Memory B cell (primary cell): ENCODE measurements around the gene BMPR1B.

Experiments used
- ATAC-seq: fragments of 150-1000 bp; cut with Tn5 transposase; 2 replicates; pipeline ENCODE4 v1.10.0; 2021; ENCODE audit warnings: low read depth, mild to moderate bottlenecking, moderate library complexity
- DNase-seq, 2 donors: peaks; one replicate each; pipeline ENCODE4 v3.0.0; 2022; ENCODE audit warnings: low spot score in 2 of 2
- H3K27ac Mint-ChIP-seq: one replicate; pipeline ENCODE4 v1.8.0; 2022; ENCODE audit warnings: mild to moderate bottlenecking, moderate library complexity, mixed read lengths
- H3K27me3 Mint-ChIP-seq: one replicate; pipeline ENCODE4 v1.8.0; 2022; ENCODE audit warnings: mixed read lengths
- H3K36me3 Mint-ChIP-seq: one replicate; pipeline ENCODE4 v1.8.0; 2022; ENCODE audit warnings: mild to moderate bottlenecking, mixed read lengths
- H3K4me1 Mint-ChIP-seq: one replicate; pipeline ENCODE4 v1.8.0; 2022; ENCODE audit warnings: mixed read lengths
- H3K4me3 Mint-ChIP-seq: one replicate; pipeline ENCODE4 v1.8.0; 2022; ENCODE audit warnings: mild to moderate bottlenecking, moderate library complexity, mixed read lengths
- H3K9me3 Mint-ChIP-seq: one replicate; pipeline ENCODE4 v1.8.0; 2022; ENCODE audit warnings: mixed read lengths

BMPR1B gene

DNA sequence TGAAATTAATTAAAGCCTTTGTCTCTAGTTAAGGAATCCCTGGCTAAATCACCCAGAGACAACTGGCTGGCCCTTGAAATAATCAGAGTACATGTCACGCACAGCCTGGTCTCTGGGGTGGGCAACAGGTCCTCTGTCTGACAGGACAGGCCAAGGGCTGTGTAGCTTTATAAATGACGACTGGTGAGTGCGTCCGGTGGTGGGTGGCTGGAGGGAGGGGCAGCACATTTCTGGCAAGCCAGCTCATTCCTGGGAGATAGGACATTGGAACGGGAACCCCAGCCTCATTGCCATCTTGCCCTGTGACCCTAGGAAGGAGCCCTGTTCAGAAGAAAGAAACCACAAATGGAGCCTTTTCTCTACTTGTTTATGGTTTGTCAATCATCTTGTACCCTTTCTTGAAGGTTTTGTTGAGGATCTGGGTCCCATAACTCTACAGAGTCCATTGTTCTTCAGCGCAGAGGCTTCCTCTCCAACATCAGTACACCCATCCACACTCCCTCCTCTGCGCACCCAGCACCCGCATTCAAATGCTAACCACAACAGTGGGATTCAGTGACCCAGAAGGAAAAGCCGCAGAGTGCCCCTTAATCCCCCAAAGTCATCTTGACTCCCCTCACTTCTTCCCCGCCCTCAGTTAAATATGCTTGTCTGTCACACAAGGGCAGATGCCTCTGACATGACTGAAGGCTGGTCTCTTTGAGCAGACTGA, 422.9 kb downstream of the BMPR1B start:
- peaks cover 2% of the 10 kb centered on the region for H3K27me3 Mint-ChIP-seq
- DNase-seq (no peak), ATAC-seq (no peak)
- H3K9me3 Mint-ChIP-seq = no peaks in the 10 kb centered on the region
- no peaks in the 10 kb centered on the region for H3K4me1 Mint-ChIP-seq
- H3K27ac Mint-ChIP-seq = no peak overlapping the region
- no peaks in the 10 kb centered on the region for H3K36me3 Mint-ChIP-seq
- H3K4me3 Mint-ChIP-seq = no peak overlapping the region

DNA sequence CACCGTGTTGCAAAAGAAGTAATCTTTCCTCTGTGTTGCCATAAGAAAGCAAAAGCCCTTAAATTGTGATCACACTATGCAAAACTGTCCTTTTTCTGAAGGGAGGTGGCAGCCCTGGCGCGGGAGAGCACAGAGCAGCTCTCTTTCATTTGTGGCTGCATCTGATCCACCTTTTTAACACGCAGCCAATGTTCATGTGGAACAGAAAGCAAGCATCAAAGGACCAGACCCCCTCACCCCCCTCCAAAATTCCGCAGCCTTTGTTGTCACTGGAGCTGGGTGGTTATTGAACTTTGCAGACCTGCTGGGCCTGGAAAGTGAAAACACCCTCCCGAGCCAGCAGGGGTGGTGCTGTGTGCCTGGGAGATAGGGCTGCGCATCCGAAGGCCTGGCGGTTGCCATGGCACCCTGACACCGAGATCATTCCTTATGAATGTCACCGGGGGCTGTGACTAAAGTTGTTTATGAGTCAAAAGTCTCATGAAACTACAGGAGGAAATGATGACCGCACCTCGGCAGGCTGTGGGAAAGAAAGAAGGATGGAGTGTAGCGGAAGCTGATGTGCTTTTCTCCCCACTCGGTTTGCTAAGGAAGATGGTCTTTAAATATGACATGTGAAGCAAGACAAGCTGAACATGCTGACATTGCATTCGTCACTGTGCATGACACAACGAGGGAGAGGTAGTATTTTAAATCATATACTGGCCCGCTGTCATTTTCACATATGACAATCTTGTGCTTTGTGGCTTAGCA, 423.7 kb downstream of the BMPR1B start:
- no peaks in the 10 kb centered on the region for H3K9me3 Mint-ChIP-seq
- H3K4me3 Mint-ChIP-seq = no peak overlapping the region
- no peaks in the 10 kb centered on the region for H3K4me1 Mint-ChIP-seq
- no peak for DNase-seq
- H3K27me3 Mint-ChIP-seq = peaks cover 2% of the 10 kb centered on the region
- no peak overlapping the region for H3K27ac Mint-ChIP-seq
- ATAC-seq = no peak
- H3K36me3 Mint-ChIP-seq = no peaks in the 10 kb centered on the region

DNA sequence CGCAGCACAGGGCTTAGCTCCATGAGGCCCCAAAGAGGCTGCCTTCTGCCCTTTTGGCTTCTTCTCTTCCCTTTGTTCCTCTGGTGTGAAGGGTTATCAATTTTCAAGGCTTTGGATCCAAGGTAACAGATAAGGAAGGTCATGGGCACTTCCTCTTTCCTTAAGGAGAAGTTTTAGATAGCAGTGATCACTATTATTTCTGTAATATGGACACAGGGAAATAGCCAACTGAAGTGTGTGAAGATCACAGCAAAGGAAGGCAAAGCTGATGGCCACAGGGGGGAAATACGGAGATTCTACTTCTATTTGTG, 424.2 kb downstream of the BMPR1B start:
- H3K27me3 Mint-ChIP-seq = peaks cover 2% of the 10 kb centered on the region
- no peaks in the 10 kb centered on the region for H3K36me3 Mint-ChIP-seq
- H3K4me3 Mint-ChIP-seq = no peak overlapping the region
- DNase-seq (no peak), ATAC-seq (no peak)
- H3K4me1 Mint-ChIP-seq = no peaks in the 10 kb centered on the region
- no peak overlapping the region for H3K27ac Mint-ChIP-seq
- no peaks in the 10 kb centered on the region for H3K9me3 Mint-ChIP-seq

DNA sequence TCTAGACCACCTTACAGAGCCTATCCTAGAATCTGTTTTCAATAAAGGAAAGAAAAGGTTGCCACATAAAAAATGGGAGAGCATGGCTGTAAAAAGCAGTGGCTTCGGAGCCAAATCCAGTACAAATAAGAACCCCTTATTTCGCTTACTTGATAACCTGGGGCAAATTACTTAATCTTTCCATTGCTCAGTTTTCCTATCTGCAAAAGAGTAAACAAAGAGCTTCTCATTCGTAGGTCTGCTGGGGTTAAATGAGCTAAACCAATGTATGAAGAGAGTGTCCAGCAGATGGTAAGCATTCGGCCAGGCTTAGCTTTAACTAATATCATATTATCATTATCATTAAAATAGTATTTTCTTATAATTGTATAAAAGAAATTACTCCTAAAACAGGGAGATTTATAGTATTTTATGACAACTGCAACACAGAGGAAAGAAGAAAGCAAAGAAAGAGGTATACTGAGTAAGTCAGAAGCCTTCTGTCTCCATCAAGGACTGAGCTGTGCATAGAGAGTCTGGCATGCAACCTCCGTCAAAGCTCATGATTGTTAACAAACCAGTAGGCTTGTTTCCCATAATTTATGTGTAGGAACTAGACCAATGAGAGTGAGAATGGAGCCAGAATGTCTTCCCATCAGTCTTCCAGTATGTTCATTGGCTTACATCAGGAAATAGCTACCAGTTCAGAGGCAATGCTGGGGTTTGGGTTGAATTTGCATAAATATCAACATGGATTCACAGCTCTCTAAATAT, 426.1 kb downstream of the BMPR1B start:
- H3K27ac Mint-ChIP-seq = no peak overlapping the region
- H3K4me1 Mint-ChIP-seq = no peaks in the 10 kb centered on the region

DNA sequence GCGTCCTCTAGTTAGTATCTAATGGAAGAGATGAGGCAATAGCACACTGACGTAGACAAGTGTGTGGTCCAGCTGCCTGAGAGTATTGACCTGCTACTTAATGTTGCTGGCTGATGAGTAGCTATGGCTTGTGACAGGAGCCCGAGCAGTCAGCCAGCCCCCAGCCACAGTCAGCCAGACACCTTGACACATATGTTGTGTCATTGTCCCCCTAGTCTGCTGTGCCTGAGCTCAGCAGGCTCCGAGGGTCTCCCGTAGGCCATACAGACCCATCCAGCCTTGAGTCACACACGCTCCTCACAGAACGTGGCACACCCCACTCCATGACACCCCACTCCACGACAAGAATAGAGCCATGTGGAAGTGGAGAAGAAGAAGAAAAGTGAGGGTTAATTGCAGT, 428.9 kb downstream of the BMPR1B start:
- no peaks in the 10 kb centered on the region for H3K36me3 Mint-ChIP-seq
- DNase-seq (no peak), ATAC-seq (no peak)
- H3K27ac Mint-ChIP-seq = no peak overlapping the region
- H3K4me3 Mint-ChIP-seq = no peak overlapping the region
- no peaks in the 10 kb centered on the region for H3K27me3 Mint-ChIP-seq
- peaks cover 2% of the 10 kb centered on the region for H3K9me3 Mint-ChIP-seq
- no peaks in the 10 kb centered on the region for H3K4me1 Mint-ChIP-seq

More for the DNA sequence above, 426.1 kb downstream of the BMPR1B start:
- no peaks in the 10 kb centered on the region for H3K9me3 Mint-ChIP-seq
- no peak for ATAC-seq
- no peak overlapping the region for H3K4me3 Mint-ChIP-seq
- no peak for DNase-seq
- no peaks in the 10 kb centered on the region for H3K27me3 Mint-ChIP-seq
- no peaks in the 10 kb centered on the region for H3K36me3 Mint-ChIP-seq

DNA sequence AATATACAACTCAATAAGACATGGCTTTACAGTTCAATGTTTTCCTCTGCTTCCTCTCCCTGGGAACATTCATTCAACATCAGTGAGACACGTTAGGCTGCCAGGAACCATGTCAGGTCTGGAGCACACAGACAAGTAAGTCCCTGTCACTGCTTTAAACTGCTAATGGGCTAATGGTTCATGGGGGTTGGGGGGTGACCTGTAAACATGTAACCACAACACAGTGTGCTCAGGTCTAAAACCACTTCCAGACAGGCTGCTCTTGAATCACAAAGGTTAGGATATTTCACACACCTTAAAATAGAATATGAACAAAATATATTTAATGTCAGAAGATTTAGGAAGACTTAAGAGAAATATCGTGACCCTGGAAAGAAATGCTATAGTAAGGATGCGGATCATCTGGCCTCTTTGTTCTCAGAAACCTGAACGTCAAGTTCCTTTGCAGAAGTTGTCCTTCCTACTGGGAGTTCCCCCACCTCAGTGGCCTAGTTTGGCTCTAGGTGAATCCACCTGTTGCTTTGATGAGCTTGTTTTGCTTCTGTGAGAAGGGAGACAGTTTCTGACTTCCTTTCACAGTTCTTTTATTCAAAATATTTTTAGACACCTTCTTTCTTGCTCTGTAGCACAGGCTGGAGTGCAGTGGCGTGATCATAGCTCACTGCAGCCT, 431.1 kb downstream of the BMPR1B start:
- H3K4me1 Mint-ChIP-seq = peaks cover 3% of the 10 kb centered on the region
- H3K36me3 Mint-ChIP-seq = peaks cover 3% of the 10 kb centered on the region
- no peak for ATAC-seq
- no peak overlapping the region for H3K27ac Mint-ChIP-seq
- no peak for DNase-seq
- H3K9me3 Mint-ChIP-seq = peaks cover 9% of the 10 kb centered on the region
- no peak overlapping the region for H3K4me3 Mint-ChIP-seq
- no peaks in the 10 kb centered on the region for H3K27me3 Mint-ChIP-seq

DNA sequence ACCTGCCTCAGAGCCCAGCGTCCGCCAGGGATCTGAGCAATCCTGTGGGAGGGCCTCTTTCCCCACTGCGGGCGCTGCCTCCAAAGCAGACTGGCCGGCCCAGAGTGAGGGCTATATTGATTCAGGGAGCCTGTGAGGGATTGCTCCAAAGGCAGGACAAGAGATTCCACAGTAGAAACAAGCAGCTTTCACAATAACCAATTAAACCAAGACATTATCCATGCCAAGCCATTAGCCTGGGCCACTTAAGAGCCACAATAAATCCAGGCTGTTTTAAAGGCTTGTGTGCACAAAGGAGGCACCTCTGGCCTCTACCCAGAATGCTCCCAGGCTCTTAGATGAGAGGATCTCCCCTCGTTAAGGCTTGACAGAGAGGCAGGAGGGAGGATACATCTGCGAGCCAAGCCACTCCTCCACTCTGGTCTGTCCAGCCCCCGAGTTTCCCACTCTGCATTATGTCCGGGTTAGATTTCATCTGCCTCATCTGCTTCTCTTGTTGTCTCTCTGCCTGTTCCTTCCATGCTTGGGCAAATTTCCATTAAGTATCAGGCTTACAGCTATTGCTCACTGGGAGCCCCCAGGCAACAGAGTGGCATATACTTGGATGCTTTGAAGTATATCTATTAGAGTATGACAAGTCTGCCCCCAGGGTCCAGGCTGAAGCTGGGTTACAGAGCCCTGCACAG, 433.1 kb downstream of the BMPR1B start:
- Mint-ChIP-seq H3K27ac (no peak overlapping the region), H3K9me3 (peaks cover 9% of the 10 kb centered on the region), H3K27me3 (no peaks in the 10 kb centered on the region), H3K36me3 (peaks cover 3% of the 10 kb centered on the region), H3K4me3 (no peak overlapping the region), H3K4me1 (peaks cover 3% of the 10 kb centered on the region)
- DNase-seq = no peak
- ATAC-seq = no peak

DNA sequence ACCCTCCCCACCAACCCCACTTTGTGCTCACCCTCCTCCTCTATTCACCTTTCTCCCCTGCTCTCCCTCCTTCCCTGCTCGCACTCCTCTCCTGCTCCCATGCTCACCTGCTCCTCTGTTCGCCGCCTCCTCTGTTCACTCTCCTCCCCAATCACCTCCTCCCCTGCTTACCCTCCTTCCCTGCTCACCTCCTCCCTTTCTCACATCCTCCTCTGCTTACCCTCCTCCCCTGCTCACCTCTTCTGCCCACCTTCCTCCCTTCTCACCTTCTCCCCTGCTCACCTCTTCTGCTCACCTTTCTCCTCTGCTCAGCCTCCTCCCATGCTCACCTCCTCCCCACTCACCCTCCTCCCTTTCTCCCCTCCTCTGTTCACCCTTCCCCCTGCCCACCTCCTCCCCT, 433.8 kb downstream of the BMPR1B start:
- peaks cover 9% of the 10 kb centered on the region for H3K9me3 Mint-ChIP-seq
- no peaks in the 10 kb centered on the region for H3K27me3 Mint-ChIP-seq
- ATAC-seq (no peak), DNase-seq (no peak)
- no peak overlapping the region for H3K27ac Mint-ChIP-seq
- peaks cover 3% of the 10 kb centered on the region for H3K36me3 Mint-ChIP-seq
- H3K4me3 Mint-ChIP-seq = no peak overlapping the region
- peaks cover 3% of the 10 kb centered on the region for H3K4me1 Mint-ChIP-seq

DNA sequence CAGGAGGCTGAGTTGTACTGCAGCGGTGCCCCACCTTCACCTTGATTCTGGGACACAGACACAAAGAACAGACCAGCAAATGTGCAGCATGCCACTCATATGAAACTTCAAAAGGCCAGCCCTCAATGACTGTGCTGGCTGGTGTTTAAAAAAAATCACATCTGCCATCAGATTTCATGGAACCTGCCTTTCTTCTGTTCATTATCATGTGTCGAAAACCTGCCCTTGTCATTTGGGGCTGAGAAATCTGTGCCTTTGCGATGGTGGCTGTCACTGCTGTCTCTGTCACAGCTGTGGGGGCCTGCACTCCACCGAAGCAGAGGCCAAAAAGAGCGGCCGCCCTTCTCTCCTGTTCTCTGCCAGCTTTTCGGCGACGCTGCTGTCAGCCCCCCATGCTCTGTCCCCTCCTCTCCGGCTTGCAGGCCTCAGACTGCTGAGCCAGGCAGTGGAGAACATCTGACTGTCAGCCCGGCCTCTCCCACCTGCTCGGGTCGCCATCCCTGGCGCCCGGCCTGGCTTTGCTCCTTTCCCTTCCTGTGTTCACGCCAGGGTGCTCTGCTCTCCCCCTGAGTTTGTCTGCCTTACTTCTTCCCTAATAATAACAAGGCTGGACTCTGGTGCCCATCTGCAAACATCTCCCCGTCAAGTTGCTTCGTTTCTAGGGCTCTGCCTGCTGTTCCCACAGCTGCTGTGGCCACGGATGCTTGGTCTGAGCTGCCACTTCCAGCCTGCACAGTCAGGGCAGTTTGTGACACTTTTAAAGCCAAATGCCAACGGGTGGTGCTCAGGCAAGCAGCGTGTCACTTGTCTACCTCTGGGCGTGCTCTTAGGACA, 435.9 kb downstream of the BMPR1B start:
- peaks cover 2% of the 10 kb centered on the region for H3K27me3 Mint-ChIP-seq
- no peak for ATAC-seq
- no peak for DNase-seq
- peaks cover 9% of the 10 kb centered on the region for H3K9me3 Mint-ChIP-seq
- H3K4me1 Mint-ChIP-seq = peaks cover 3% of the 10 kb centered on the region
- no peak overlapping the region for H3K4me3 Mint-ChIP-seq
- peaks cover 3% of the 10 kb centered on the region for H3K36me3 Mint-ChIP-seq
- no peak overlapping the region for H3K27ac Mint-ChIP-seq

DNA sequence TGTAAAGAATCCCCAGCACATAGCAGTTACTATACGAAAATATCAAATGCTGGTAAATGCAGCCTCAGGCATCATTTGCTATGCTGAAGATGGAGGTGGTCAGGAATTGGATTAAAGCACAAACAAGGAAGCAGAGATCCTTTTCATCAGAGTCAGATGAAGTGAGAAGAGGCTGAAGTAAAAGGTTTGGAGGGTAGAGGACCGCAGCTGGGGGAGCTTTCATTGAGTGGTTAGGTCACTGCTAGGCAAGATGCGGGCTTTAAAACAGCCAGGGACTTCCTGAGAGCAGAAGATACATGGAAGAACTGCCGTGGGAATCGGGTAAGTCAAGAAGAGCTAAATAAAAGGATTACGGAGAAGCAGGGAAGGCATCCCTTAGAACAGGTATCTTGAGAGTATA, 439.6 kb downstream of the BMPR1B start:
- Mint-ChIP-seq H3K4me1 (no peaks in the 10 kb centered on the region), H3K27me3 (peaks cover 2% of the 10 kb centered on the region), H3K36me3 (peaks cover 3% of the 10 kb centered on the region), H3K9me3 (peaks cover 5% of the 10 kb centered on the region), H3K4me3 (no peak overlapping the region), H3K27ac (no peak overlapping the region)
- ATAC-seq (no peak), DNase-seq (no peak)

DNA sequence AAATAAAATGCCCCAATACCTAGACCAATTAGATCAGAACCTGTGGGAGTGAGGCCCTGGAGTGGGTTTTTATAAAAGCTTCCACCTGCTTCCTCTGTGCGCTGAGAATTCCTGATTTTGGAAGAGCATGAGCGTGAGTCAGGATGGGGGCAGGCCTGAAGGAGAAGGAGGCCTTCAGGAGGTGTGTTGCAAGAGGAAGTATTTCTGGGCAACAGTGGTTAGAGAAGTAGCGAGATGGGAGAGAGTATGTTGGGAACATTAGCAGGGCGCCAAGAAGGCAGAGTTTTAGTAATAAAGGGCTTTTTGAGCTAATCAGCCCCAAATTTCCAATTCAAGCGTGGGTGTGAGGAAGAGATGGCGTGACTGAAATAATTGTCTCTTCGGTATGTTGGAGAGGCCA, 441.2 kb downstream of the BMPR1B start:
- Mint-ChIP-seq H3K27me3 (peaks cover 2% of the 10 kb centered on the region), H3K27ac (no peak overlapping the region), H3K36me3 (no peaks in the 10 kb centered on the region), H3K4me1 (no peaks in the 10 kb centered on the region), H3K9me3 (no peaks in the 10 kb centered on the region), H3K4me3 (no peak overlapping the region)
- DNase-seq = no peak
- no peak for ATAC-seq

DNA sequence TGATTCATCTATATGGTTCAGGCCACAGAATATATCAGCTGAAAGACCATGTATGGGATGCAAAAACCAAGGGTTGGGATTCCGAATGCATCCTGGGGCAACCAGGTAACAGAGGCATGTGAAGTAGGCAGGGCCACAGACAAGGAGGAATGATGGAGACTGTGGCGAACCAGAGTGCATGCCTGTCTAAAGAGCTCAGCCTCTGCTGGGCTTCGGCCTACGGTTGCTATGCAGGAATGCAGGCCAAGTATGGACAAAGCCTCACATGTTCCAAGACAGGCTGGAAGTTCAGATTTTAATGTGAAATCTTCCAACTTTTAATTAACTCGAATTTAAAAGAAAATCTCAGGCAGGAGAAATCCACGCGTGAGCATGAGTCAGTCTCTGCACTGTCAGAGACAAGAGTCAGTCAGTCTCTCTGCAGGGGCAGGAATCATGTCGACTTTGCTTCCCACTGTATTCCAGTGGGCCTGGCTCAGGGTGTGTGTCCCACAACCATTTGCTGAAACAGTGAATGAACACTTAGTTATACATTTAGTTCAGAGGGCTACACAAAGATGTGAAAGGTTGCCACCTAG, 446.6 kb downstream of the BMPR1B start:
- H3K27me3 Mint-ChIP-seq = no peaks in the 10 kb centered on the region
- H3K27ac Mint-ChIP-seq = no peak overlapping the region
- H3K9me3 Mint-ChIP-seq = no peaks in the 10 kb centered on the region
- ATAC-seq = no peak
- H3K4me1 Mint-ChIP-seq = no peaks in the 10 kb centered on the region
- no peak overlapping the region for H3K4me3 Mint-ChIP-seq
- H3K36me3 Mint-ChIP-seq = no peaks in the 10 kb centered on the region
- no peak for DNase-seq

DNA sequence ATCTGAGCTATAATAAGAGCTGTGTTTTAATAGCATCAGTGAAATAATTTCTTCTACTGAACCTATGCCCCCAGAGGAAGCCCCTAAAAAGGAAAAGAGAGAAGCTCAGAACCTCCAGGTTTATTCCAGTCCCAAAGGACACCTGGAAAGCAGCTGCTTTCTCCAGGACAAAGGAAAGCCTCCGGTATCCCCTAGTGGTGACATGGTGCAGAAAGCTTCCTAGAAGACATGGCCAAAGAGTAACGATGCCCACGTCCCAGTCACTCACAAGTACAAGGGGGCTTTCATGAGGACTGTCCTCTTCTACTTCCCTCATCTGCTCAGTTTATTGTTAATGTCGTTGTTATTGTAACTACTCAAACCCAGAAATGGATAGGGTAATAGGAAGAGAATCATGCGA, 447.1 kb downstream of the BMPR1B start:
- DNase-seq = no peak
- Mint-ChIP-seq H3K36me3 (no peaks in the 10 kb centered on the region), H3K4me3 (no peak overlapping the region), H3K4me1 (no peaks in the 10 kb centered on the region), H3K9me3 (no peaks in the 10 kb centered on the region), H3K27ac (no peak overlapping the region), H3K27me3 (no peaks in the 10 kb centered on the region)
- no peak for ATAC-seq
